Activated T-cell treated with anti-CD3 and anti-CD28 coated beads, Interleukin-2, amount 50 U/mL, for 72 hours (primary cell): Measurements from ENCODE around the gene MTA1. TPM values are rescaled to one million over a fixed set of nuclear protein-coding genes. Genes with fewer than 3 reads are reported as not detected.
A peak's percentile ranks its signal among the peaks of the same experiment; 100 is the strongest.

Experiments
- ATAC-seq, 2 donors: fragments of 150-1000 bp; cut with Tn5 transposase; replicated peaks in 1 of 2; 2 replicates each; pipeline ENCODE4 v1.10.0; 2021; ENCODE audit warnings: moderate library complexity in 2 of 2, mild to moderate bottlenecking in 1 of 2
- DNase-seq, 2 donors: peaks; one replicate each; pipeline ENCODE4 v3.0.0; 2021 to 2022; ENCODE audit warnings: mixed read lengths in 1 of 2
- H3K27ac Mint-ChIP-seq: one replicate; pipeline ENCODE4 v1.8.0; 2022; ENCODE audit warnings: mild to moderate bottlenecking, moderate library complexity, mixed read lengths
- H3K27me3 Mint-ChIP-seq: one replicate; pipeline ENCODE4 v1.8.0; 2022; ENCODE audit warnings: low read depth, mixed read lengths
- H3K36me3 Mint-ChIP-seq, 2 donors: one replicate each; pipeline ENCODE4 v1.8.0; 2022; ENCODE audit warnings: mixed read lengths in 2 of 2, mild to moderate bottlenecking in 1 of 2; ENCODE audit not compliant: insufficient read depth in 2 of 2
- H3K4me1 Mint-ChIP-seq: one replicate; pipeline ENCODE4 v1.8.0; 2022; ENCODE audit warnings: low read depth, mixed read lengths
- H3K4me3 Mint-ChIP-seq, 2 donors: one replicate each; pipeline ENCODE4 v1.8.0; 2022; ENCODE audit warnings: mild to moderate bottlenecking in 2 of 2, mixed read lengths in 2 of 2, moderate library complexity in 2 of 2
- H3K9me3 Mint-ChIP-seq, 2 donors: one replicate each; pipeline ENCODE4 v1.8.0; 2022; ENCODE audit warnings: mixed read lengths in 2 of 2
- total RNA-seq, 2 donors: library from RNA; stranded (reverse); gene quantifications; one replicate each; pipeline ENCODE4 v1.2.3, GENCODE V29; 2022

MTA1 gene
- total RNA-seq, 2 donors from 2014 or later = 125 to 140 TPM

DNA sequence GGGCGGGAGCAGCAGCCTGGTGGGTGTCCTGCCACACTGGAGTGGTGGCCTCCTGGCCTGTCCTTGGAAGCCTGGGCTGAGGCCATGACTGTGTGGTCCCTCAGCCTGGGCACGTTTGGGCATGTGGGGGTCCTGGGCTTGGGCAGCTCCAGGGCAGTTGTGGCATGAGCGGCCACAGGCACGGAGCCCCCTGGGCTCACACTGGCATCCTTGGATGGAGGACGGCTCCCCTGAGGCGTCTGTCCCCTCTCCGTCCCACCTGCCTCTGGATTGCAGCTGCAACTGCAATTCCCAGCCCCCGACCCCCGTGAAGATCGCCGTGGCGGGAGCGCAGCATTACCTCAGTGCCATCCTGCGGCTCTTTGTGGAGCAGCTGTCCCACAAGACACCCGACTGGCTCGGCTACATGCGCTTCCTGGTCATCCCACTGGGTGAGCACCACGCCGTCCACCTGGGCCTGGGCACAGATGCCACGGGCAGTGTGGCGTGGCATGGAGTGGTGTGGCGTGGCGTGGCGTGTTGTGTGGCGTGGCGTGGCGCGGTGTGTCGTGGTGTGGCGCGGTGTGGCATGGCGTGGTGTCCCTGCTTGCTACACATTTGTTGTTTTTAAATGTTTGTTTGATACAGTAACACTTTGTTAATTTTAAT is 36.4 kb upstream of the MTA1 start:
- Mint-ChIP-seq H3K4me1 (no peaks in the 10 kb centered on the region), H3K9me3 (no peaks in the 10 kb centered on the region), H3K27me3 (no peaks in the 10 kb centered on the region), H3K4me3 (no peak overlapping the region), H3K27ac (no peak overlapping the region), H3K36me3 (no peaks in the 10 kb centered on the region)
- DNase-seq (no peak), ATAC-seq (no peak)

DNA sequence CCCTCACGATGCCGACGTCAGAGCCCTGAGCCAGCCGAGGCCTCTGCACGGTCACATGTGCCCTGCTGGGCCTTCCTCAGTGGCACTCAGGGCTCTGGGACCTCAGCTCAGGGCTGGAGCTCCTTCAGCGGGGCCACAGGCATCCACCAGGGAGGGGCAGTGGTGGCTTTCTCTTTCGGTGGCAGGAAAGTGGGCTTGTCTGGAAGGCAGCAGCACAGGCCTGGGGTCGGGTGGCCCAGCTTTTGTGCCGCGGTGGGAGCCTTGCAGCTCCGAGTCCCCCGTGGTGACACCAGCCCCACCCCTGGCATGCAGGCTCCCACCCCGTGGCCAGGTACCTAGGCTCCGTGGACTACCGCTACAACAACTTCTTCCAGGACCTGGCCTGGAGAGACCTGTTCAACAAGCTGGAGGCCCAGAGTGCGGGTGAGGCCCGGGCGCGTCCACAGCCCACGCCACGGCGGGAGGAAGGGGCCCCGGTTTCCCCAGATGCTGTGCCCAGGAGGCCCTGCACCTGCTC is 35.5 kb upstream of the MTA1 start:
- no peak overlapping the region for H3K4me3 Mint-ChIP-seq
- H3K27me3 Mint-ChIP-seq = no peaks in the 10 kb centered on the region
- no peak overlapping the region for H3K27ac Mint-ChIP-seq
- H3K9me3 Mint-ChIP-seq = no peaks in the 10 kb centered on the region
- no peak for ATAC-seq
- DNase-seq = no peak
- no peaks in the 10 kb centered on the region for H3K4me1 Mint-ChIP-seq
- H3K36me3 Mint-ChIP-seq = no peaks in the 10 kb centered on the region

DNA sequence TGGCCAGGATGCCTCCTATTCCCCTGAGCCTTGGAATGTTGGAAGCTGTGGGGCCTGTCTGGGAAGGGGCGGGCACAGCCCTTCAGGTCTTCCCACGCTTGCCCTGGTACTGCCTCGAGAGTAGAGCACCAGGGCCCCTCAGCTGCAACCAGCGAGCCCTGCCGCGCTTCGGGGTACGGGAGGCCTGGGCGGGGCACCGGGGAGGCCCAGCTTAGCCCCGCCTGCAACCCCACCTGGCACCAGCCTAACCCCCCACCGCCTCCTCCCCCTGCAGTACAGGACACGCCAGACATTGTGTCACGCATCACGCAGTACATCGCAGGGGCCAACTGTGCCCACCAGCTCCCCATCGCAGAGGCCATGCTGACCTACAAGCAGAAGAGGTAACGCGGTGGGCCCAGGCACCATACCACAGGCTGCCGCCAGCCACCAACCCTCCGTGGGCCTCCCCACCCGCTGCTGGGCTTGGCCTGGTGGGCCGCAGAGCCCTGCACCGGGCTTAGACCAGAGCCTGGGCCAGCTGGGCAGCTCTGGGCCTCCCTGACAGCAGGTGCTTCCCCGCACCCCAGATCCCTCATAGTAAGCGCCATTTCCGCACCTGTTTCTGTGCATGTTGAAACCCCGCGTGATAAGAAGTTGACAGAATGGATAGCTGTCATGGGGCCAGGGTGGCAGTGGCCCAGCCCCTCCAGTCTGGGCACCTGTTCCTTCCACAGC is 34.9 kb upstream of the MTA1 start:
- no peak for DNase-seq
- Mint-ChIP-seq H3K4me3 (no peak overlapping the region), H3K27me3 (no peaks in the 10 kb centered on the region), H3K9me3 (no peaks in the 10 kb centered on the region), H3K36me3 (no peaks in the 10 kb centered on the region), H3K27ac (no peak overlapping the region), H3K4me1 (no peaks in the 10 kb centered on the region)
- ATAC-seq = peak in 1 of 2 donors; percentile 8

DNA sequence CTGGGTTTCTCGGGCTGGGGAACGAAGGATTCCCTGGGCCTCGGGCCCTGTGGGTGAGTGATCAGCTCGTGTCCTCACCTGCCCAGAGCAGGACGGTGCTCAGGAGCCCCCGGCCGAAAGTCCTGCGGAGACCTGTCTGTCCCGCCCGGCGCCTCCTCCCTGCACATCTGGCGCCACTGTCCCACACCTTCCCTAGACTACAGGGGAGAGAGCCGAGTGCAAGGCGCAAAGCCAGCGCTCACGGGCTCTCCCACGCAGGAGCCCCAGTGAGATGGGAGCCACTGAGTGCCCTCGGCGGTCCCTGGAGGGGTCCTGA is 34.3 kb upstream of the MTA1 start:
- H3K36me3 Mint-ChIP-seq = no peaks in the 10 kb centered on the region
- ATAC-seq (no peak), DNase-seq (no peak)
- peaks cover 4% of the 10 kb centered on the region for H3K4me1 Mint-ChIP-seq
- H3K27me3 Mint-ChIP-seq = no peaks in the 10 kb centered on the region
- H3K27ac Mint-ChIP-seq = no peak overlapping the region
- no peaks in the 10 kb centered on the region for H3K9me3 Mint-ChIP-seq
- no peak overlapping the region for H3K4me3 Mint-ChIP-seq

DNA sequence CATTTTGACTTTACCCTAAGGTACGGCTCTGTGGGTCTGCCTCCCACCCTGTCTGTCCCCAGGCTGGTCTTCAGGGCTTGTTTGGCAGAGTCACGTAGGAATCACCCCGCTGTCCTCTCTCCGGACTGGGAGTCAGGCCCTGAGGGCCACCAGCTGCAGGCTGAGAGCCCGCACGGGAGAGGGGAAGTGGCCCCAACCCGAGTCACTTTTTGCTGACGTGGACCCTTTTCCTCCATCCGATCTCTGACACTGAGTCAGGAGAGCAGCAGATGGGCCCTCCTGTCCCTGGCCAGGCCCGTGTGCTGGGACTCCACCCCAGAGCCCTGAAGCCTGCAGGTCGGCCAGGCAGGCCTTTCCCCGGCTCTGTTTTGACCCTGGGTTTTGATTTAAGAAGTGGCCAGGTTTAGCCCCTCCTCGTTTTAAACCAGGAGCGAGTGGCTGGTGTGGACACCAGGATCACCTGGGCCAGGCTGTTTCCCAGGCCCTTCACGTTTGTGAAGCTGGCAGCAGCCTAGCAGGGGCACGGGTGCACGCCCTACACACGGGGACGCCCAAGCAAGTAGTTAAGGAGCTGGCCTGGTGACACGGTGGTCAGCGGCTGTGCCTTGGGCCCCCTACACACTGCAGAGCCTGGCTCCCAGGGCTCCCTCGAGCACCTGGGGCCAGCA is 33.8 kb upstream of the MTA1 start:
- ATAC-seq (no peak), DNase-seq (no peak)
- Mint-ChIP-seq H3K27me3 (no peaks in the 10 kb centered on the region), H3K9me3 (no peaks in the 10 kb centered on the region), H3K4me3 (no peak overlapping the region), H3K4me1 (peaks cover 7% of the 10 kb centered on the region), H3K27ac (no peak overlapping the region), H3K36me3 (no peaks in the 10 kb centered on the region)

- H3K36me3 Mint-ChIP-seq = no peaks in the 10 kb centered on the region
- ATAC-seq = no peak
- H3K9me3 Mint-ChIP-seq = no peaks in the 10 kb centered on the region
- H3K27ac Mint-ChIP-seq = no peak overlapping the region
- H3K4me1 Mint-ChIP-seq = peaks cover 7% of the 10 kb centered on the region
- H3K4me3 Mint-ChIP-seq = no peak overlapping the region
- H3K27me3 Mint-ChIP-seq = no peaks in the 10 kb centered on the region
- DNase-seq = no peak
Observed at GRCh38 chr14:105386581-105387529, 32.8 kb upstream of the MTA1 start.

DNA sequence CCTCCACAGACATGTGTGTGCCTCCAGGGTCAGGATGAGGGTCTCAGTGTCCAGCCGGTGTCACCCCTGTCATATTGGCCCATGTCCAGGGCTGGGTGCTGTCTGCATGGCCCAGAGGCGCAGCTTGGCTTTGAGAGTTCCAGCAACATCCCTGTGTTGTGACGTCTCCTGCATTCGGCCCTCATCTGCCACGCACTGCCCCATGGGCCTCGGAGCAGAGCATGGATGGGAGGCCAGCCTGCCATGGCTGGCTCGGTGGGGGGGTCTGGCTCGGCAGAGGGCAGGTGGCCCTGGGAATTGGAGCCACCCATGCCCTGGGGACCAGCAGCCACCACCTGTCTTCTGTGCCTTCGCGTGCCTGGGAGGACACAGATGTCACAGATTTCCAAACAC is 32.1 kb upstream of the MTA1 start:
- ATAC-seq = no peak
- no peaks in the 10 kb centered on the region for H3K9me3 Mint-ChIP-seq
- no peak overlapping the region for H3K27ac Mint-ChIP-seq
- H3K4me1 Mint-ChIP-seq = peaks cover 7% of the 10 kb centered on the region
- DNase-seq = no peak
- H3K4me3 Mint-ChIP-seq = no peak overlapping the region
- no peaks in the 10 kb centered on the region for H3K36me3 Mint-ChIP-seq
- H3K27me3 Mint-ChIP-seq = no peaks in the 10 kb centered on the region

DNA sequence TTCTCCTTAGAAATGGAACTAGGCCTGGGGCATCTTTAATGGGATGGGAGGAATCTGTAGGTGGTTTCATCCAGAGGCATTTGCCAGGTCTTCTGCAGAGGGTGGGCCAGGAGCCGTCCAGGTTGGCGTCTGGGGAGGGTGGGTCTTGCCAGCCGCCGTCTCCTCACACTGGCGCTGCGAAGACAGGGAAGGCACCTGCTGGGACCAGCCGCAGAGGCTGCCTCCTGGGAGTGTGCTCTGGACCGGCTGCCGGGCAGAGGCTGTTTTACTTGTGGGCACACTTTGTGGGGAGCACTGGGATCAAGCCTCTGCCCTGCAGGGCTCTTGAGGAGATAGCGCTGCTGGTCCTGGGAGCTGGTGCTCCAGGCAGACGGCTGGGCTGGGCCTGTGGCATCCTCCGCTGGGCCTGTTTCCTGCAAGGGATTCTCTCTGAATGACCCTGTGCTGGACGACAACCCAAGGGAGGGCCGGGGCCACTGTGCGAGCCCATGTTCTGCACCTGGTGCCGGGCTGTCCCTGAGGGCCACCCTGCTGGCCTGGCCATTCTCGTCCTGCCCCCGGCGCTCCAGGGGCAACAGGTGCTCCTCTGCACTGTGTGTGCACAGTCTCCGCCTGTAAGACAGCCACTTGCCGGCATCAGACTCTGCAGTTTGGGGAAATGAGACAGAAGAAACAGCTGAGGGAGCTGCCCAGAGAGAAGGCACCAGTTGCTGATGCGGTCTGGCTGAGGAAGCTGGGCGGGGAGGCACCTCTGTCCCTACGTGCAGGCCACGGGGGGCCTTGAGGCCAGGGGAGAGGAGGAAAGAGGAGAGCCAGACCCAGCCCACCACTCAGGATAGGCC is 31.3 kb upstream of the MTA1 start:
- H3K36me3 Mint-ChIP-seq = no peaks in the 10 kb centered on the region
- ATAC-seq = no peak

GRCh38 chr14:105388976-105389375 is 30.7 kb upstream of the MTA1 start:
- H3K27me3 Mint-ChIP-seq = no peaks in the 10 kb centered on the region
- H3K27ac Mint-ChIP-seq = no peak overlapping the region
- H3K4me3 Mint-ChIP-seq = no peak overlapping the region
- ATAC-seq (no peak), DNase-seq (no peak)
- H3K4me1 Mint-ChIP-seq = peaks cover 7% of the 10 kb centered on the region
- H3K36me3 Mint-ChIP-seq = no peaks in the 10 kb centered on the region
- H3K9me3 Mint-ChIP-seq = no peaks in the 10 kb centered on the region

More for the DNA sequence above, 31.3 kb upstream of the MTA1 start:
- H3K4me3 Mint-ChIP-seq = no peak overlapping the region
- no peaks in the 10 kb centered on the region for H3K27me3 Mint-ChIP-seq
- DNase-seq = no peak
- H3K9me3 Mint-ChIP-seq = no peaks in the 10 kb centered on the region
- H3K27ac Mint-ChIP-seq = no peak overlapping the region
- peaks cover 7% of the 10 kb centered on the region for H3K4me1 Mint-ChIP-seq

- no peak overlapping the region for H3K4me3 Mint-ChIP-seq
- no peak for DNase-seq
- ATAC-seq = no peak
- peaks cover 7% of the 10 kb centered on the region for H3K4me1 Mint-ChIP-seq
- no peaks in the 10 kb centered on the region for H3K36me3 Mint-ChIP-seq
- H3K27me3 Mint-ChIP-seq = no peaks in the 10 kb centered on the region
- H3K9me3 Mint-ChIP-seq = no peaks in the 10 kb centered on the region
- no peak overlapping the region for H3K27ac Mint-ChIP-seq
Observed at GRCh38 chr14:105389534-105389933, 30.1 kb upstream of the MTA1 start.

GRCh38 chr14:105389976-105390848 is 29.4 kb upstream of the MTA1 start:
- DNase-seq (no peak), ATAC-seq (no peak)
- Mint-ChIP-seq H3K4me1 (peaks cover 7% of the 10 kb centered on the region), H3K27me3 (no peaks in the 10 kb centered on the region), H3K9me3 (no peaks in the 10 kb centered on the region), H3K4me3 (no peak overlapping the region), H3K27ac (no peak overlapping the region), H3K36me3 (no peaks in the 10 kb centered on the region)
